HFFc6 (cell line): ENCODE measurements around the gene MYO3B. TPM values are rescaled to one million over a fixed set of nuclear protein-coding genes. Genes with fewer than 3 reads are reported as not detected.

Experiments
- DNase-seq: peaks from one replicate; pipeline ENCODE4 v3.0.0-alpha.2; 2018
- H3K27ac Mint-ChIP-seq: 2 replicates; pipeline ENCODE4 v1.8.0; 2020; ENCODE audit warnings: mild to moderate bottlenecking, mixed read lengths
- H3K27me3 Mint-ChIP-seq: 2 replicates; pipeline ENCODE4 v1.8.0; 2021; ENCODE audit warnings: mild to moderate bottlenecking, moderate library complexity, mixed read lengths; ENCODE audit not compliant: insufficient read depth
- H3K36me3 Mint-ChIP-seq: 2 replicates; pipeline ENCODE4 v1.8.0; 2021; ENCODE audit warnings: low read depth, mixed read lengths
- H3K4me1 Mint-ChIP-seq: 2 replicates; pipeline ENCODE4 v1.8.0; 2020; ENCODE audit warnings: low read depth, mixed read lengths
- H3K4me3 Mint-ChIP-seq: 2 replicates; pipeline ENCODE4 v1.8.0; 2020; ENCODE audit warnings: mild to moderate bottlenecking, moderate library complexity, mixed read lengths
- H3K9me3 Mint-ChIP-seq: 2 replicates; pipeline ENCODE4 v1.8.0; 2020; ENCODE audit warnings: mild to moderate bottlenecking, mixed read lengths
- CTCF ChIP-seq: fragments of 200-600 bp; sonication (generic); IDR thresholded peaks from 2 replicates; pipeline ENCODE4 v1.5.0; 2021; ENCODE audit warnings: antibody characterized with exemption, mild to moderate bottlenecking
- total RNA-seq, 6 experiments: library from RNA; stranded (reverse); fragmentation: NEBNext Ultra II Directional; extraction: Animal tissue kit (Norgen Biotek cat#: 25700); gene quantifications; 2 replicates in 1 of 6; 3 replicates in 5 of 6; pipeline ENCODE4 v1.2.3, GENCODE V29; 2021

The MYO3B gene
- total RNA-seq, 6 experiments from 2014 or later: not detected

GRCh38 chr2:170582751-170583463, 405.0 kb downstream of the MYO3B start:
- no peaks in the 10 kb centered on the region for H3K36me3 Mint-ChIP-seq
- no peak overlapping the region for H3K27ac Mint-ChIP-seq
- peaks cover 30% of the 10 kb centered on the region; the same call in 1 of the 2 replicates for H3K9me3 Mint-ChIP-seq
- DNase-seq: no peak
- TF ChIP-seq CTCF: no peak
- H3K4me3 Mint-ChIP-seq: no peak overlapping the region
- H3K27me3 Mint-ChIP-seq: no peaks in the 10 kb centered on the region
- H3K4me1 Mint-ChIP-seq: no peaks in the 10 kb centered on the region

- Mint-ChIP-seq H3K27ac (no peak overlapping the region), H3K4me1 (no peaks in the 10 kb centered on the region), H3K27me3 (no peaks in the 10 kb centered on the region), H3K9me3 (peaks cover 41% of the 10 kb centered on the region), H3K36me3 (no peaks in the 10 kb centered on the region), H3K4me3 (no peak overlapping the region)
- DNase-seq: no peak
- TF ChIP-seq CTCF: no peak
Measured at GRCh38 chr2:170585067-170585466, 407.1 kb downstream of the MYO3B start.

DNA sequence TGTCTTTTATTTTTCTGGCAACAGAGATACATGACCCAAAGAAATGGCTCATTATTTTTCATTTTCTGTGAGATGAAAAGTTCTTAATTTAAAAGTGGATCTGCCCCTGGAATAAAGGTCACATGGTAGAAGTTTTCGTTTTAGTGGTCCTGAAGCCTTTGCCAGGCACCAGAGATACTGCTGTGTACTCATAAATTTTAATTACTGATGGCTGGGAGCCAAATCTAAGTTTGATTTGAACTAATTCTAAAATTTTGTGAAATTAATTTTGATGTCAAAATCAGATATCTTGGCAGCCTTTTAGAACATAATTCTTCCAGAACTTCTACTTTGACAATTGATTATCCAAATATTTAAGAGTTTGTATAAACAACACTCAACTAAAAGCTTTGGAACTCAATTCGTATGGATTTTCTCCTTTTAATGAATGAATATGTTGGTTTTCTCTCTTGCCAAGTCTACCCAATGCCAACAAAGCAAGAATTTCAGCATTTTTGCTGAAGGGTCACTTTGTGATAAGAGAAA, 408.7 kb downstream of the MYO3B start:
- peaks cover 45% of the 10 kb centered on the region for H3K9me3 Mint-ChIP-seq
- no peak overlapping the region for H3K4me3 Mint-ChIP-seq
- no peak for TF ChIP-seq CTCF
- no peak for DNase-seq
- H3K27me3 Mint-ChIP-seq: no peaks in the 10 kb centered on the region
- H3K4me1 Mint-ChIP-seq: no peaks in the 10 kb centered on the region
- no peak overlapping the region for H3K27ac Mint-ChIP-seq
- no peaks in the 10 kb centered on the region for H3K36me3 Mint-ChIP-seq

GRCh38 chr2:170587117-170587516, 409.2 kb downstream of the MYO3B start:
- H3K9me3 Mint-ChIP-seq: peaks cover 44% of the 10 kb centered on the region
- no peak for TF ChIP-seq CTCF
- no peaks in the 10 kb centered on the region for H3K36me3 Mint-ChIP-seq
- H3K27me3 Mint-ChIP-seq: no peaks in the 10 kb centered on the region
- no peak for DNase-seq
- no peak overlapping the region for H3K4me3 Mint-ChIP-seq
- H3K4me1 Mint-ChIP-seq: no peaks in the 10 kb centered on the region
- no peak overlapping the region for H3K27ac Mint-ChIP-seq

DNA sequence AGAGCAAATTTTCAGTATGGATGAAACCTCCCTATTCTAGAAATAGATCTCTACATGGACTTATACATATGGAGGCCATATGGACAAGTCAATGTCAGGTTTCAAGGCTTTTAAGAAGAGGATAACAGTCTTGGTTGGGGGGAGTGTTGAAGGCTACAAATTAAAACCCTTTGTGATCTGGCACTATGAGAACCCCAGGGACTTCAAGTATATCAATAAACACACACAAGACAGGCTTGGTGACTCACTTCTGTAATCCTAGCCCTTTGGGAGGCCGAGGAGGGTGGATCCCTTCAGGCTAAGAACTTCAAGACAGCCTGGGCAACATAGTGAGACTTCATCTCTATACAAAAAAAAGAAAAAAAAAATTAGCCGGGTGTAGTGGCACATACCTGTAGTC, 410.0 kb downstream of the MYO3B start:
- Mint-ChIP-seq H3K4me3 (no peak overlapping the region), H3K27me3 (no peaks in the 10 kb centered on the region), H3K9me3 (peaks cover 36% of the 10 kb centered on the region), H3K27ac (no peak overlapping the region), H3K4me1 (no peaks in the 10 kb centered on the region), H3K36me3 (no peaks in the 10 kb centered on the region)
- no peak for TF ChIP-seq CTCF
- no peak for DNase-seq
